HG03066 (cell line): ENCODE measurements around the gene PABPN1L.

Source experiments
- ATAC-seq: cut with Tn5 transposase; IDR thresholded peaks from one replicate; pipeline ENCODE4 v1.9.1; 2021; ENCODE audit warnings: low read depth; ENCODE audit not compliant: unreplicated experiment

PABPN1L gene

GRCh38 chr16:88855176-88855575, 11.3 kb downstream of the PABPN1L start:
- no peak for ATAC-seq

DNA sequence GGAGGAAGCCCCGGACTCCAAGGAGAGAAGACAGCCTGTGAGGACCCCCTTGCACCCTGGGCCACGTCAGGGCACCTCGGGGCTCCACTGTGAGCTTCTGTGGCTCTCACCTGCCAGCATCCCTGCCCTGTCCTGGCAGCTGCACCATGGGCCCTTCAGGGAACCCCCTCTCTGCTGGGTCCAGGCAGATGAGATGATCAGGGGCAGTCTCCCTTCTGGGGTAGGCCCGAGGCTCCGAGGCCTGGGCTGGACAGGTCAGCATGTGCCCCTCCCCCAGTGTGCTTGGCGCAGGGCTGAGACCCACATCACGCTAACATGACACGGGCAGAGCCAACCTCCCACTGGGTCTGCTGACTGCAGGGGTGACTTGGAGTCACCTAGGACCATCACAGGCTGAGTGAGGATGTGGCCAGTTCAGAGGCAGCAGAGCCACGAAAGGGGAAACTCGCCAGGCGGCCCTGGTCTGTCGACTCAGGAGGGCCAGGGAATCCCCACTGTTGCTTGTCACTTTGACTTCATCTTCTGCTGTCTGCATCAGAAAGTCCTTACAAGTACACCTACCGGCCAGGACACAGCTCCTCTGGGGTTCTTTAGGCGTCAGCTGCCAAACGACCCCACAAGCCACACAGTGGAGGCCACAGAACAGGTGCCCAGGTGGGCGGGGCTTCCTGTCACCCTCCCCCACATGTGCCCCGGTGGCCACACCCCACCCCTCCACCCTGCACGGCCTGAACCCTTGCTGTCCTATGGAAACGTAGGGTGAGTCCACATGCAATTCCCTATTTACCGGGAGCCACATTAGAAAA, 12.0 kb downstream of the PABPN1L start:
- ATAC-seq: no peak

- ATAC-seq: no peak
Observed at GRCh38 chr16:88853325-88853941, 13.0 kb downstream of the PABPN1L start.

DNA sequence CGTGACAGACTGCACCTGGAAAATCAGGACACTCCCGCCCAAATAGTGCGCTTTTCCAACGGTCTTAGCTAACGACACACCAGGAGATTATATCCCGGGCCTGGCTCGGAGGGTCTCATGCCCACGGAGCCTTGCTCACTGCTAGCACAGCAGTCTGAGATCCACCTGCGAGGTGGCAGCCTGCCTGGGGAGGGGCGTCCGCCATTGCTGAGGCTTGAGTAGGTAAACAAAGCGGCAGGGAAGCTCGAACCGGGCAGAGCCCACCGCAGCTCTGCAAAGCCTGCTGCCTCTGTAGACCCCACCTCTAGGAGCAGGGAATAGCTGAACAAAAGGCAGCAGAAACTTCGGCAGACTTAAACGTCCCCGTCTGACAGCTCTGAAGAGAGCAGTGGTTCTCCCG, 14.8 kb downstream of the PABPN1L start:
- ATAC-seq: no peak

DNA sequence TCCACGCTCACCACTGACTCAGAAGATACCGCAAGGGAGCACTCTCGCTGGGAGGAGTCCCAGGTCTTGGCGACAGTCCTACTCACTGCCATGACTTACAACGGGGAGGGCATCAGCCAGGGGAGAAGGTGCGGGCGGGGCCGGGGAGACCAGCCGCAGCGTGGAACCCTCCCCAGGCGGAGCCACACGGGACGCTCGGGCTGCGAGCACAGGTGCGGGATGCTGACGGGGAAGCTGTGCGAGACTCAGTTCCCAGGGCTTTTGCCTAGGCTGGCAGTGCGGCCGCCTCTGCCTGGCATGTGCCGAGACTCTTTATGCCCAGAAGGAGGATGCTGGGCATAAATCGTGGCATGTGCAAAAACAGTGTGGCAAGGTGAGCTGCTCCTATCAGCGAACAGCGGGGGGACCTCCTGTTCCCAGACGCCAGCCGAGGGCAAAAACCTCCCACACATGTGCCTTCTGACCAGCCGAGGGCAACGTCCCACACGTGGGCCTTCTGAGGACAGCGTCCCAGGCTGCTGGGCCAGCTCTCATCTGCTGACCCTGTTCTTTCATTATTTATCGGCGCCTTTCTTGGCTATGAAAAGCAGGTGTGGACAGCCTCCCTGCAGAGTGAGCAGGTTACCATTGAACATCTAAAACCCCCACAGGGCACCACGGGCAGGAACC, 15.8 kb downstream of the PABPN1L start:
- ATAC-seq: no peak

DNA sequence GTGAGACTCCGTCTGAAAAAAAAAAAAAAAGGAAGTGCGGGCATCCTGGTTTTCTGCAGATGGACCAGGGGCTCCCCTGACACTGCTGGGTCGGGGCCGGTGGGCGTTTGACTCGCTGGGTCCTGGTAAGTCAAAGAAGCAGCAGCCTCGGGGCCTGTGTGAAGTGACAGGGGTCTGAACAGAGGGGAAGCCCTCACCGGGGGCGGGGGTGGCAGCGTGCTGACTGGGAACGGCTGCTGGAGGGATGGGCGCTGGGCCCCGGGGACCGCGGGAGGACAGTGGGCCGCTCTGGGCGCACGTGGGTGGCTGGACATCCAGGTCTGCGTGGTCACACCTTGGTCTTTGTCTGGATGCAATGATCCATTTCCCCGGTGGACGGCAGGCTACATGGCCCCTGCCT, 17.9 kb downstream of the PABPN1L start:
- no peak for ATAC-seq

DNA sequence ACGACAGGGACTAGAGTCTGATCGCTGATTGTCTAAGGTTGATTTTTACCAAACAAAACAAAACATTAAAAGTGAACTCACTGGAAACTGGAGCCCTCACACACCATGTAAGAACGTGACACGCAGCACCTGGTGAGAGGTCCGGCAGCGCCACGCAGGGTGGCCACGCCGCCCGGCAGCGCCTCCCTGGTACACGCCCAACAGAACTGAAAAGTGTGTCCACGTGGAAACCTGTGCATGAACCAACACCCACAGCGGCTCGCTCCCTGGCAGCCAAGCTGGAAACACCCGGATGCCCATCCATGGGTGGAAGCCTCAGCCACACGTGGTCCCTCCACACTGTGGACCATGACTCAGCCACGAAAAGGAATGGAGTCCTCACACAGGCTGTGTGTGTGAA, 18.8 kb downstream of the PABPN1L start:
- no peak for ATAC-seq

GRCh38 chr16:88846088-88846487, 20.4 kb downstream of the PABPN1L start:
- ATAC-seq: no peak

DNA sequence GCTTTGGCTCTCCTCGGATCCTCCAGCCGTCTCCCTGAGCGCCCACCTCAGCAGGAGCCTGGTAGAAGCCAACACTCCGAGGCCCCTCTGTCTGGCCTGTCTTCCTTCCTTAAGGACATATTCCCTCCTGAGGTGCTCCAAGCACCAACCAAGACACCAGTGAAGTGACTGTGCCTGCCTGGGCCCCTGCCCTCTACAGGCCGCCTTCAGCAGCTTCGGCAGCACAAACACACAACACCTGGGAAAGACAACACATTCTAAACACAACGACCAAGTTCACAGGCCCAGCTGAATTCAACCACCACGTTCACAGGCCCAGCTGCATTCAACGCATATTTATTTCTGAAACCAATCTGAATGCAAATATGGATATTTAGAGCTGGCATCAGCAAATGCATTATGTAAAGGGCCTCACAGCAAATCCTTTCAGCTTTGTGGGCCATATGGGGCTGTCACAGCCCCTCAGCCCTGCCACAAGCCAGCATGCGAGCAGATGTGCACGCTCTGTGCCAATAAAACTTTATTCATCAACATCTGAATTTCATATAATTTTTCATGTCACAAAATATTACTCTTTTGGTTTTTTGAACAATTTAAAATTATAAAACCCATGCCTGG, 21.9 kb downstream of the PABPN1L start:
- ATAC-seq: no peak

DNA sequence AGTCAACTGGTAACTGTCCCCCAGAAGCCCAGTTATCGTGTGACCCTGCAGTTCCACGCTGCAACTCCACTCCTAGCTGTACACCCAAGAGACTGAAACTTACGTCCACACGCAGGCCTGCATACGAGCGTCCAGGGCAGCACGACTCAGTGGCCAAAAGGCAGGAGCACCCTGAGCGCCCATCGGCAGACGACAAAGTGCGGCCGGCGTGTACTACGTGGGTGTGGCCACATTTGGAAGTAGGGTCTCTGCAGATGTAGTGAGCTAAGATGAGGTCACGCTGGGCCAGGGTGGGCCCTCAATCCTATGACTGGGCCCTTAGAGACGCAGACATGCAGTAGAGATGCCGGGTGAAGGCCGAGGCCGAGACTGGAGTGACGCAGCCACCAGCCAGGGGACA, 23.2 kb downstream of the PABPN1L start:
- no peak for ATAC-seq

GRCh38 chr16:88842806-88843205, 23.7 kb downstream of the PABPN1L start:
- ATAC-seq: no peak

- no peak for ATAC-seq
Observed at GRCh38 chr16:88842308-88842756, 24.1 kb downstream of the PABPN1L start.

GRCh38 chr16:88841521-88842307, 24.7 kb downstream of the PABPN1L start:
- no peak for ATAC-seq

- no peak for ATAC-seq
Observed at GRCh38 chr16:88840600-88841215, 25.8 kb downstream of the PABPN1L start.

DNA sequence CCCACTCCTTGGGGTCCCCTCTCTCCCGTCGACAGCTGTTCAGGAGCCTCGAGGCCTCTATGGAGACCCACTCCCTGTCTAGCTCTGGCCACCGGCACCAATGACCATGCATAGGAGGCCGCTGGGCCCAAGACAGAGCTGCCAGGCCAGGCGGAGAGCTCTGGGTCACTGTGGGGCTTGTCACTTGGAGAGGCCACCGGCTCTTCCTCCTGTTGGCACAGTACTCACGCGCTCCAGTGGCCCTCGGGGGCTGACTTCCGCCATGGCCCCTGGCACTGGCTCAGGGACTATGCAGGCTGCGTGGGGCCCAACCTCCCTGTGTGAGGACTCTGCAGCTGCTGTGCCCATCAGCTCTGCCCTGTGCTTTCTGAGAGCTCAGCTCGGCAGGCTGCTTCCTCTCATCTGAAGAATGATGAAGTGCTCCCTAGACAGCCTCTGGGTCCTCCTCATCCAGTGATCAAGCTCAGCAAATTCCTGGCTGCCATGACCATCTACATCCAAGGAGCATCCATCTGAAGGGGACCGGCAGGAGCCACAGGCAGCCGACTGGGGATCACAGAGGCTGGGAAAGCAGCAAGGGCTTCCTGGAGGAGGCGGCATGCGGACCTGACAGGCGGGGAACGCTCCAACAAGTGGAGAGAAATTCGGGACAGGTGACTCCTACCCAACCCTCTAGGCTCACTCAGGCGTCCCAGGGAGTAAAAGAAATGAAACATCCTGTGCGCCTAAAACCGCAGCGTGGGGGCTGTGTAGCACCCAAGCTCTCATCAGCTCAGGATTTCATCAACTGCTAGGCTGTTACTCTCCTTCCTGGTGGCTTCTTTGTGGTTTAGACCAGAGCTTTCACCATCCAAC, 26.5 kb downstream of the PABPN1L start:
- no peak for ATAC-seq

DNA sequence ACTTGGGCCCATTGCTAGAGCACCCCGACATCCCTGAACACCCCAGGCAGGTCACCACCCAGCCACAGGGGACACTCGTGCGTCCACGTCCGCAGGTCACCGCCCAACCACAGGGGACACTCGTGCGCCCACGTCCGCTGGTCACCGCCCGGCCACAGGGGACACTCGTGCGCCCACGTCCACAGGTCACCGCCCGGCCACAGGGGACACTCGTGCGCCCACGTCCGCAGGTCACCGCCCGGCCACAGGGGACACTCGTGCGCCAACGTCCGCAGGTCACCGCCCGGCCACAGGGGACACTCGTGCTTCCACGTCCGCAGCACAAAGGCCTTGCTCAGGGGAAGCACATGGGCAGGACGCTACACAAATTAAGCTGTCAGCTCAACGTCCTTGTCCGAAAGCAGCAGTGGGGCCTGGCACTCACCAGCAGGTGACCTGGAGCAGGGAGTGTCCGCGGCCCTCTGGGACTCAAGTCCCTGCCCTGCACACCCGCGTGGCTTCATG, 27.4 kb downstream of the PABPN1L start:
- no peak for ATAC-seq

DNA sequence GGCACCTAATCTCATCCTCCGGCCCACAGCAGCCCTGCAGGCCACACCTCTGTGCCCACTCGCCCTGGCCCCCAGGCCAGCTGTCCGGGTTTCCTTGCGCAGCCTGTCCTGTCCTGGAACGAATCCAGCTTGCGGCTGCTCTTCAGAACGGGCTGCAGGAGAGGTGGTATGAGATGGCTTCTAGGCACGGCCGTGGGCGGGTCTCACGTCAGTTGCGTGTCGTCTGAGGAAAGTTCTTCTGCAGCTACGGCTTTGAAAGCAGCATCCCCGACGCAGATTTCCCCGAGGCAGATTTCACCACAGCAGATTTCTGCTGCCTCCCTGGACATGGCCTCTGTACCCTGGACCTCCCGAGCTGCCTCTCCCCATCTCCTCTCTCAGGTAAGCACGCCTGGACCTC, 27.9 kb downstream of the PABPN1L start:
- ATAC-seq: no peak

DNA sequence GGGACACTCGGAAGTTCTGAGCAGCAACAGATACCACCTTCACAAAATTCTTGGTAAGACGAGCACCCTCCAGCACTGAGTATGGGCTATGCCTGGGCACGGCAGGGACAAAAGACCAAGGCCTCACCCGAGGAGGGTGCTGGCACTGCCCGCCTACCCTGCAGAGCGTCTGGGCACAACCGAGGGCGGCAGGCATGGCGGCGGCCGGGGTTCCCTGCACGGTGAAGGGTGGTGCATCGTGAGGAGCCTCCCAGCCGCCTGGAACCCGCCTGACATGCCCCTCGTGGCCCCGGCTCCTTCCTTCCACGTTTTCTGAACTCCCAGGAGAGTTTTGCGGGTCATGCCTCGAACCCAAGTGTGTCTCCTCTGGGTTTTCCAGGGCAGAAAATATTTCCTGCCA, 28.7 kb downstream of the PABPN1L start:
- ATAC-seq: no peak

- ATAC-seq: no peak
Observed at GRCh38 chr16:88836791-88837190, 29.7 kb downstream of the PABPN1L start.
